ENCODE results near the gene SMIM26.
A peak's percentile ranks its signal among the peaks of the same experiment; 100 is the strongest.

SMIM26 gene

GRCh38 chr20:18580012-18580411 lies 12.8 kb downstream of the SMIM26 start:
- Histone ChIP-seq H3K4me1 (ENCODE audit: control insufficient read depth, insufficient read depth, low read length) (no peaks in the 10 kb centered on the region), H3K27me3 (replicated peaks; ENCODE audit: control insufficient read depth, insufficient read depth, low read length) (no peaks in the 10 kb centered on the region), H3K9me3 (ENCODE audit: control insufficient read depth, low read length) (no peaks in the 10 kb centered on the region), H3K36me3 (ENCODE audit: control insufficient read depth, insufficient read depth, low read length, severe bottlenecking) (no peaks in the 10 kb centered on the region), H3K4me3 (ENCODE audit: low read length) (no peak overlapping the region), H3K9ac (ENCODE audit: low read length) (no peak overlapping the region)
- no peak for DNase-seq (ENCODE audit: low read depth)

- Histone ChIP-seq H3K4me1 (ENCODE audit: control insufficient read depth, insufficient read depth, low read length) (peaks cover 4% of the 10 kb centered on the region), H3K9ac (ENCODE audit: low read length) (no peak overlapping the region), H3K27me3 (replicated peaks; ENCODE audit: control insufficient read depth, insufficient read depth, low read length) (no peaks in the 10 kb centered on the region), H3K4me3 (ENCODE audit: low read length) (no peak overlapping the region), H3K9me3 (ENCODE audit: control insufficient read depth, low read length) (peaks cover 3% of the 10 kb centered on the region), H3K36me3 (ENCODE audit: control insufficient read depth, insufficient read depth, low read length, severe bottlenecking) (no peaks in the 10 kb centered on the region)
- DNase-seq (ENCODE audit: low read depth), result peak; percentile 52
Observed at GRCh38 chr20:18585134-18585533, 17.9 kb downstream of the SMIM26 start.

- Histone ChIP-seq H3K4me3 (ENCODE audit: low read length) (peak within 1 kb of the TSS; percentile 87), H3K27me3 (replicated peaks; ENCODE audit: control insufficient read depth, insufficient read depth, low read length) (no peaks in the 10 kb centered on the region), H3K36me3 (ENCODE audit: control insufficient read depth, insufficient read depth, low read length, severe bottlenecking) (no peaks in the 10 kb centered on the region), H3K9ac (ENCODE audit: low read length) (peak within 1 kb of the TSS; percentile 76), H3K9me3 (ENCODE audit: control insufficient read depth, low read length) (peaks cover 3% of the 10 kb centered on the region), H3K4me1 (ENCODE audit: control insufficient read depth, insufficient read depth, low read length) (peaks cover 4% of the 10 kb centered on the region)
- peak; percentile 97 for DNase-seq (ENCODE audit: low read depth)
Observed at GRCh38 chr20:18587665-18588573, 20.7 kb downstream of the SMIM26 start, which contains the start of gene DTD1. TSS of gene DTD1 (plus strand) at chr20:18588054. CDS start at chr20:18588073, 19 bp downstream.

GRCh38 chr20:18588574-18588933 lies 21.3 kb downstream of the SMIM26 start:
- DNase-seq (ENCODE audit: low read depth), result no peak

GRCh38 chr20:18589941-18590674 lies 22.9 kb downstream of the SMIM26 start:
- no peak for DNase-seq (ENCODE audit: low read depth)
- no peak overlapping the region for H3K4me3 ChIP-seq (ENCODE audit: low read length)
- peaks cover 3% of the 10 kb centered on the region for H3K9me3 ChIP-seq (ENCODE audit: control insufficient read depth, low read length)
- peaks cover 4% of the 10 kb centered on the region for H3K4me1 ChIP-seq (ENCODE audit: control insufficient read depth, insufficient read depth, low read length)
- H3K9ac ChIP-seq (ENCODE audit: low read length), result no peak overlapping the region
- H3K27me3 ChIP-seq (replicated peaks; ENCODE audit: control insufficient read depth, insufficient read depth, low read length), result no peaks in the 10 kb centered on the region
- H3K36me3 ChIP-seq (ENCODE audit: control insufficient read depth, insufficient read depth, low read length, severe bottlenecking), result peaks cover 13% of the 10 kb centered on the region

More at GRCh38 chr20:18588574-18588933, 21.3 kb downstream of the SMIM26 start:
- Histone ChIP-seq H3K27me3 (replicated peaks; ENCODE audit: control insufficient read depth, insufficient read depth, low read length) (no peaks in the 10 kb centered on the region), H3K4me3 (ENCODE audit: low read length) (peak overlapping the region; percentile 87), H3K9ac (ENCODE audit: low read length) (peak overlapping the region; percentile 76), H3K36me3 (ENCODE audit: control insufficient read depth, insufficient read depth, low read length, severe bottlenecking) (peaks cover under 1% of the 10 kb centered on the region), H3K9me3 (ENCODE audit: control insufficient read depth, low read length) (peaks cover 3% of the 10 kb centered on the region), H3K4me1 (ENCODE audit: control insufficient read depth, insufficient read depth, low read length) (peaks cover 4% of the 10 kb centered on the region)

- no peaks in the 10 kb centered on the region for H3K27me3 ChIP-seq (replicated peaks; ENCODE audit: control insufficient read depth, insufficient read depth, low read length)
- H3K4me3 ChIP-seq (ENCODE audit: low read length), result no peak overlapping the region
- H3K36me3 ChIP-seq (ENCODE audit: control insufficient read depth, insufficient read depth, low read length, severe bottlenecking), result peaks cover 34% of the 10 kb centered on the region
- H3K4me1 ChIP-seq (ENCODE audit: control insufficient read depth, insufficient read depth, low read length), result peaks cover 2% of the 10 kb centered on the region
- DNase-seq (ENCODE audit: low read depth), result peak; percentile 52
- no peak overlapping the region for H3K9ac ChIP-seq (ENCODE audit: low read length)
- H3K9me3 ChIP-seq (ENCODE audit: control insufficient read depth, low read length), result no peaks in the 10 kb centered on the region
Observed at GRCh38 chr20:18596270-18596669, 29.0 kb downstream of the SMIM26 start.

- Histone ChIP-seq H3K9me3 (ENCODE audit: control insufficient read depth, low read length) (no peaks in the 10 kb centered on the region), H3K4me3 (ENCODE audit: low read length) (no peak overlapping the region), H3K36me3 (ENCODE audit: control insufficient read depth, insufficient read depth, low read length, severe bottlenecking) (peaks cover 4% of the 10 kb centered on the region), H3K4me1 (ENCODE audit: control insufficient read depth, insufficient read depth, low read length) (no peaks in the 10 kb centered on the region), H3K27me3 (replicated peaks; ENCODE audit: control insufficient read depth, insufficient read depth, low read length) (no peaks in the 10 kb centered on the region), H3K9ac (ENCODE audit: low read length) (no peak overlapping the region)
- DNase-seq (ENCODE audit: low read depth), result no peak
Observed at GRCh38 chr20:18609741-18610140, 42.5 kb downstream of the SMIM26 start.

- DNase-seq (ENCODE audit: low read depth), result no peak
- Histone ChIP-seq H3K36me3 (ENCODE audit: control insufficient read depth, insufficient read depth, low read length, severe bottlenecking) (peaks cover 4% of the 10 kb centered on the region), H3K27me3 (replicated peaks; ENCODE audit: control insufficient read depth, insufficient read depth, low read length) (no peaks in the 10 kb centered on the region), H3K9ac (ENCODE audit: low read length) (no peak overlapping the region), H3K4me1 (ENCODE audit: control insufficient read depth, insufficient read depth, low read length) (peaks cover 9% of the 10 kb centered on the region), H3K4me3 (ENCODE audit: low read length) (no peak overlapping the region), H3K9me3 (ENCODE audit: control insufficient read depth, low read length) (no peaks in the 10 kb centered on the region)
Observed at GRCh38 chr20:18611492-18611891, 44.3 kb downstream of the SMIM26 start.

GRCh38 chr20:18613553-18613952 lies 46.3 kb downstream of the SMIM26 start:
- Histone ChIP-seq H3K9me3 (ENCODE audit: control insufficient read depth, low read length) (peaks cover 4% of the 10 kb centered on the region), H3K4me1 (ENCODE audit: control insufficient read depth, insufficient read depth, low read length) (peaks cover 9% of the 10 kb centered on the region), H3K4me3 (ENCODE audit: low read length) (no peak overlapping the region), H3K9ac (ENCODE audit: low read length) (no peak overlapping the region), H3K27me3 (replicated peaks; ENCODE audit: control insufficient read depth, insufficient read depth, low read length) (no peaks in the 10 kb centered on the region), H3K36me3 (ENCODE audit: control insufficient read depth, insufficient read depth, low read length, severe bottlenecking) (peaks cover 8% of the 10 kb centered on the region)
- no peak for DNase-seq (ENCODE audit: low read depth)

- Histone ChIP-seq H3K4me3 (ENCODE audit: low read length) (no peak overlapping the region), H3K27me3 (replicated peaks; ENCODE audit: control insufficient read depth, insufficient read depth, low read length) (no peaks in the 10 kb centered on the region), H3K9ac (ENCODE audit: low read length) (no peak overlapping the region), H3K36me3 (ENCODE audit: control insufficient read depth, insufficient read depth, low read length, severe bottlenecking) (peaks cover 8% of the 10 kb centered on the region), H3K4me1 (ENCODE audit: control insufficient read depth, insufficient read depth, low read length) (peaks cover 9% of the 10 kb centered on the region), H3K9me3 (ENCODE audit: control insufficient read depth, low read length) (peaks cover 4% of the 10 kb centered on the region)
- DNase-seq (ENCODE audit: low read depth), result no peak
Observed at GRCh38 chr20:18614244-18614643, 47.0 kb downstream of the SMIM26 start.

- Histone ChIP-seq H3K4me3 (ENCODE audit: low read length) (no peak overlapping the region), H3K27me3 (replicated peaks; ENCODE audit: control insufficient read depth, insufficient read depth, low read length) (no peaks in the 10 kb centered on the region), H3K36me3 (ENCODE audit: control insufficient read depth, insufficient read depth, low read length, severe bottlenecking) (peaks cover 8% of the 10 kb centered on the region), H3K9me3 (ENCODE audit: control insufficient read depth, low read length) (peaks cover 4% of the 10 kb centered on the region), H3K4me1 (ENCODE audit: control insufficient read depth, insufficient read depth, low read length) (peaks cover 9% of the 10 kb centered on the region), H3K9ac (ENCODE audit: low read length) (no peak overlapping the region)
- DNase-seq (ENCODE audit: low read depth), result no peak
Observed at GRCh38 chr20:18615020-18615650, 47.9 kb downstream of the SMIM26 start.

Data from adipocyte (in vitro differentiated cells).